Erythroblast (primary cell): ENCODE measurements around the gene RAPGEF2.

Experiments used
- DNase-seq, 2 experiments: peaks; one replicate each; lab custom pipeline; 2025; lab: John Stamatoyannopoulos, UW
- GATA1 ChIP-seq: IDR thresholded peaks from 2 replicates; pipeline ENCODE4 v1.6.1; 2011; ENCODE audit warnings: low read depth, mild to moderate bottlenecking, control low read depth, low read length, moderate library complexity
- POLR2A ChIP-seq: IDR thresholded peaks from 2 replicates; pipeline ENCODE4 v1.6.1; 2011; ENCODE audit warnings: mild to moderate bottlenecking, low read length

The RAPGEF2 gene

DNA sequence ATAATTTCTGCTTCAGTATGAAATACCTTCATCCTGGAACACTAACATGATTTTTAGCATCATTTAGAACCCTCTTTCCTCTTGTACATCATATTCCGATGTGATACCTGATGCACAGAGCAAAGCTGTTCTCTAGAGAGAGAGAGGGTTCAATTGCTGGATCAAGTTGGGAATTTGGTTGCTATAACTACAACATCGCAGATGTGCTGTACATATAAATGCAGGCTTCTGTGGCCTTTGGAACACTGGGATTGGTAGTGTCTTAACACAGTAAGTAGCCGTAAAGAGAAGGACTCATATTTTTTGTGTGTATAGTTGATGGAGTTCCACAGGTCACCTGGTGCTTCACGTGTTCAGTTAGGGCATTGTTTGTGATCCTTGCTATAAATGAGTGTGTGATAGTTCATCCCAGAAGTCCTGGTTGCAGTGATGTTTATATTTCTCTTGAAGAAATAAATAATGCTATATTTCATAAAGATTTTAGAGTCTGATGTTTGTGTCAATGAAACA lies 119.2 kb downstream of the RAPGEF2 start:
- TF ChIP-seq GATA1 (no peak), POLR2A (no peak)
- no peak for DNase-seq

DNA sequence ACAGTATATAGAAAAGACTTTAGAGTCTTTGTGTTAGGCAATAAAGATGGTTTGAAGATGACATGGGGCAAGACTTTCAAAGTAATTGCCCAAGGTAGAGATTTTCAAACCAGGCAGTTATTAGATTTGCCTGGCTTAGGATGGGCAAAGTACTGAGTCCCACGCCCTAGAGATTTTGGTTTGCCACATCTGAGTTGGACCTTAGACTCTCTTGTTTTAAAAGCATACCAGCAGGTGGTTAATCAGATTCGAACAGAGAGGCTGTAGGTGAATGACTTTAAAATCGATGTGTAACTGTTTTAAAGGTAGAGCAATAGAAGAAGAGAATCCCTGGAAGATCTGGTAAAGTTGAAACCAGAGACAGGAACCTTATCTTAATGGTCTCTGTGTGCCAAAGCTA lies 121.5 kb downstream of the RAPGEF2 start:
- TF ChIP-seq POLR2A, result no peak
- TF ChIP-seq GATA1, result no peak
- DNase-seq, result no peak

DNA sequence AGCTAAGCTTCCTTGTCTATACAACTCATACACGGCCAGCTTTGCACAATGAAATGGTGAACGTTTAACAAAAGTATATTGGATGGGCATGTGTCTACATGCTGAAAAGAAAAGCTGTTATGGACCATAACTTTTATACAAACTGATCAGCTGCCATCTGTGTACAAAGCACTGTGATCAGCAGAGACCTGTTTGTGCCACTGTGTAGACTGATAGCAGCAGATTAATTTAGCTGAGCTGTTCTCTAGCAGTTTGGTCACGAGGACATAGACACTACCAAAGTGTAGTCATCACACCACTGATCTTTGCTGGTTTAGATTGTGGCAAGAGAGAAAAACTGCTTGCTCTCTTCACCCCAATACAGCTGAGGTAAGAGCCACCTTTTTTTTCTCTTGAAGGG lies 124.5 kb downstream of the RAPGEF2 start:
- peak; percentile 49 to 80 for DNase-seq

DNA sequence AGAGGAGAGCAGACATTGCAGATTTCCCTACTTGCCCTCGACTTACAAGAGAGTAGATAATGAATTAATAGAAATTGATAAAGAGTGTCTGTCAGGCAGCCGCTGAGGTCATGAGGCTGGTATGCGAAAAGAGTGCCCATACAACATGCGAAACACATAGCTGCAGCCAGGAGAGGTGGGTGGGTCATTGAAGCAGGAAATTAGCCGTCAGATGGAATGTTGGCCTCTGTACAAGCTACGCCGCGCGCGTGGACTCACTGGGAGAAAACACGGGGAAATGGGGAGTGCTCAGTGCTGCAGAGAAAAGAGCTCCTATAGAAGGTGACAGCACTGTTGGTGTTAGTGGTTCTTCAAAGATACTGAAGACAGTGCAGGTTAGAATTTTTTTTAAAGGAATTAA lies 125.1 kb downstream of the RAPGEF2 start:
- TF ChIP-seq POLR2A (no peak), GATA1 (no peak)
- no peak for DNase-seq

More for the DNA sequence above, 124.5 kb downstream of the RAPGEF2 start:
- TF ChIP-seq POLR2A, result no peak
- no peak for TF ChIP-seq GATA1

DNA sequence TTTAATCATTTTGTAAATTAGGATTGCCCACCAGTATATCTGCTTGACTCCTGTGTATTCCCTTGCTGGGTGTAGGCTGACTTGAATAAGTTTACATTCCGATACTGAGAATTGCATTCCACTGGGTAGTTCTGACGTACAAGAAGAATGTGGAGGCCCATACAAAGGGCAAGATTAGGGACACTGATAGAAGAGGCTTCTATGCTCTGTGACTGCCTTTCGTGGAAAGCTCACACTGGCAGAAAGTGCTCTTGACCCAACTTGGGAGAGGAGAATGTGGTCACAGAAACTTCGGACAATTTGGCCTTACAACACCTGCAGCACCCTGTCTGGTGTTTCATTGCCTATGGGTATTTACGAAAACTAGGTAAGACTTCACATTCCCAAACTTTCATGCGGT lies 126.3 kb downstream of the RAPGEF2 start:
- TF ChIP-seq POLR2A (no peak), GATA1 (no peak)
- DNase-seq, result peak in 1 of 2 experiments; percentile 11

DNA sequence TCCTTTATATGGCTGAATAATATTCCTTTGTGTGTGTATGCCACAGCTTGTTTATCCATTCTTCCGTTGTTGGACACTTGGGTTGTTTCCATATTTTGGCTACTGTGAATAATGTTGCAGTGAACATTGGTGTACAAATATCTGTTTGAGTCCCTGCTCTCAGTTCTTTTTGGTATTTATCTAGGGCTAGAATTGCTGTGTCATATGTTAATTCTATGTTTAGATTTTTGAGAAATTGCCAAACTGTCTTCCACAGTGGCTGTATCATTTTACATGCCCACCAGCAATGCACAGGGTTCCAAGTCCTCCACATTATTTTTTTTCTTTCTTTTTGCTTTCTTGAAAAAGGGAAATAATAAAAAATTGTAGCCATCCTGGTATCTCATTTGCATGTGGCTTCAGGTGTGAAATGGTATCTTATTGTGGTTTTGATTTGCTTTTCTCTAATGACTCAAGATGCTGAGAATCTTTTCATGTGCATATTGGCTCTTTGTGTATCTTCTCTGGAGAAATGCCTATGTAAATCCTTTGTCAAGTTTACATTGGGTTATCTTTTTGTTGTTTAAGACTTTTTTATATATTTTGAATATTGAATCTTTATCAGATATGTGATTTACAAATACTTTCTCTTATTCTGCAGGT lies 129.7 kb downstream of the RAPGEF2 start:
- no peak for TF ChIP-seq GATA1
- no peak for TF ChIP-seq POLR2A
- no peak for DNase-seq

DNA sequence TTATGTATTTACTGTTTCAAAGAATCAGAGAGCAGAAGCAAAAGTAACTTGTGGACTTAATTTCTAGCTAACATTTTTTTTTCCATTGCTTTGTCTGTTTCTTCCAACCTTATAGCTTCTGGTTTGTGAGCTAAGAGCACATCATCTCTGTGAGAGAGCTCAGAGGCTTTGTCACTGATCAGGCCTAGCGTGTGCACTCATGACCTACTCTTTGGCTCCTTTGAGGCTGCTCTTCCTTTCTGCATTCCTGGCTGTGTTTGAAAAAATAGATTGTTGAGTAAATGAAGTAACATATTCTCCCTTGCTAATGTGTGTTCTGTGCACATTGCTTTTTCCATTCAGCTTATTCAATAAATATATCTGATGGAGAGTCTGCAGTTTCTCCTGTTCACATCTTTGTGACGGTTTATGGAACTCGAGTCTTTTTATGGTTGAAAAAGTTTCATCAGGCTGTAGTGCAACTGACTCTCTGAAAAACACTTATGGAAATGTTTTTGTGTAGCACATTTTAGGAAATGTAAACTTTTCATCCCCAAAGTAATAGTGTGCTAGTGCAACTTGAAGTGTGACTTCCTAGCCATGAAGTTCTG lies 133.0 kb downstream of the RAPGEF2 start:
- DNase-seq, result no peak
- no peak for TF ChIP-seq GATA1
- TF ChIP-seq POLR2A, result no peak

DNA sequence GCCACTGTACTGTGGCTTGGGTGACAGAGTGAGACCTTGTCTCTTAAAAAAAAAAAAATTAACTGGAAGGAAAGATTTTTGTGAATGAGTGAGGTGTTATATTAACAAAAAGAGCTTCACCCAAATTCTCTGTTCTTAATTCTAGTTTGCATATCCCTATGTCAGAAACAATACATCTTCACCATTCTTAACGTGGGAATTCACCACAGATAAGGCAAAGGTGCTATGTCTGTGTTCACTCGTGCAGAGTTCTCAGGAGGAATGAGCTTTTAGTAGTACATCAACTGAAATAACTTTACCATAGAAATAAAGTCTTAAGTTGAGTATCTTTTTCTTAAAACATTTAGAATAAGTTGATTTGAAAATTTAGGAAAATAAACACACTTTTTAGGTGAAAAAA lies 135.1 kb downstream of the RAPGEF2 start:
- no peak for DNase-seq
- no peak for TF ChIP-seq POLR2A
- TF ChIP-seq GATA1, result no peak

DNA sequence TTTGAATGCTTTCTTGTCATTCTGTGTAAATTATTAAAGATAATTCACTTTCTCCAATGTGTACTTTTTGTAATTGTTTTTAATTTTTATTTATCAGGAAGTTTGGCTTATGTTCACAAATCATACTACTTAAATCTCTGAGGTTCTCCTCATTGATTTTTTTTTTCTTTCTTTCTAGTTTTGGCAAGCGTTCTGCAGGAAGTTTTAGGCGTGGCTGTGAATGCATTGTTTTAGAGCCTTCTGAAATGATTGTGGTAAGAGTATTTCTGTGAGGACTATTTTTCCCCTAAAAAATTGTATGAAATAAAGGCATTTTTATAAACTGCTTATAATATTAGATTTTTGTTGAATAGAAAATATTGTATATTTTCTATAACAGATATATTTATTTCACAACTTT lies 135.8 kb downstream of the RAPGEF2 start:
- TF ChIP-seq POLR2A (no peak), GATA1 (no peak)
- DNase-seq, result no peak

DNA sequence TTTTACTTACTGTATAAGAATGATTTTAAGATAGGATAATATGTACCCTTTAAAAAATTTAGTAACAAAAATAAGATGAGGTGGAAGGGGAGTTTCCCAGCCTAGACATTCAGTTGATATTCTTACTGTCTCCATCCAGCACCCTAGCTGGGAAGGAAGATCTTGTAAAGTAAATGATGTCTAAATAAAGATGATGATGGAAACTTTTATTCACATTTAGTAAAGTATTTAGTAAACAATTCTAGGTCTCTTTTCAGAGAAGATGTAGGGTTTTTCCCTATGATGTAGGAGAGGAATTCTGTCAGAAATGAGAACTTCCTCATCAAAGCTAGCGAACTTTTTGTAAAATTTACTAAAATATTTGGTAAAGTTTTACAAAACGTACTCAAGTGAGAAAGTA lies 136.8 kb downstream of the RAPGEF2 start:
- TF ChIP-seq GATA1 (no peak), POLR2A (no peak)
- no peak for DNase-seq

DNA sequence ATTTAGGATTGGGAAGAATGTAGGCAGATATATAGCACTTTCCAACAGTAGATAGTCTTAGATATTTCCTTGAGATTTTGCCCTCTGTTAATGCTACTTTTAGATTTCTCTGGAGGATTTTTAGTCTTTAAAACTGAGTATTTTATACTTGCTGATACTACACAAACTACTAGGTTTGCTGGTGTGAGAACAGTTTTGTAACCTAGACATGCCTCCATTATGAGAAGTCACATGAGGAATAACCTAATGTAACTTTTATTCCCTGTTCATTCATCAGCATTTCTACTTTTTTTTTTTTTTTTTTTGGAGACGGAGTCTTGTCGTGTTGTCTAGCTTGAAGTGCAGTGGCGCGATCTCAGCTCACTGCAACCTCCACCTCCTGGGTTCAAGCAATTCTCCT lies 137.2 kb downstream of the RAPGEF2 start:
- TF ChIP-seq POLR2A, result no peak
- TF ChIP-seq GATA1, result no peak
- DNase-seq, result no peak

DNA sequence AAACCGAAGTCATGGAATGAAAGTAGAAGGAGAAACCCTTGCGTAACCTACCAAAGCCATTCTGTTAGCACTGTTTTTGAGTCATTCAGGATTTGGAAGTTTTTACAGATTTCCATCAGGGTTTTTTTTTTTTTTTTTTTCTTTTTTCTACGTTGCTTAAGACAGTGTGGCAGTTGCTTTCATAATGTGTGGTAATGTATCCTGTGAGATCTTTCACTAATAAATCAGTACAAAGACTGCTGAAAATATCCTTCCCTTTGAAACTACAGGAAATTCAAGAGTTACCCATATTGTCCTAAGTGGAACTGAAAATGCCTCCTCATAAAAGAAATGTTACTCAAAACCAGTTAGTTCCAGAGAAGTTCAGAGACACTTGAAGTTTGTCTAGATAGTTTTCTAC lies 137.8 kb downstream of the RAPGEF2 start:
- TF ChIP-seq GATA1 (no peak), POLR2A (no peak)
- no peak for DNase-seq

DNA sequence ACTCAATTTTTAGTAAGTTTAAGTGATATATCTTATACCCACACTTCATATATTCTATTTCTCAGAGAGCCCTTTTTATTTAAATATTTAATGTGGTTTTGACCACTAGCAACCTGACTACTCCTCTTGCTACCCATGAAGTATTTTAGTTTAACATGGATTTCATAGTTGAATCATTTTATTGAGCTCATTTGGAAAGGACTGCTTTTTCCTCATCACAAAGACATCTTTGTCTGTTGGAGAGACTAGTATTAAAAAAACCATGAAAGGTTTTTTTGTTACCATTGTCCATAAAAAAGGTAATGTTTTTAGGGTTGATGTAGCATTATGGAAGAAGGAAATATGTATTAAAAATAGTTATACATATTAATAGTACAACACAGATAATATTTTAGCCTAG lies 139.5 kb downstream of the RAPGEF2 start:
- no peak for TF ChIP-seq POLR2A
- no peak for DNase-seq

DNA sequence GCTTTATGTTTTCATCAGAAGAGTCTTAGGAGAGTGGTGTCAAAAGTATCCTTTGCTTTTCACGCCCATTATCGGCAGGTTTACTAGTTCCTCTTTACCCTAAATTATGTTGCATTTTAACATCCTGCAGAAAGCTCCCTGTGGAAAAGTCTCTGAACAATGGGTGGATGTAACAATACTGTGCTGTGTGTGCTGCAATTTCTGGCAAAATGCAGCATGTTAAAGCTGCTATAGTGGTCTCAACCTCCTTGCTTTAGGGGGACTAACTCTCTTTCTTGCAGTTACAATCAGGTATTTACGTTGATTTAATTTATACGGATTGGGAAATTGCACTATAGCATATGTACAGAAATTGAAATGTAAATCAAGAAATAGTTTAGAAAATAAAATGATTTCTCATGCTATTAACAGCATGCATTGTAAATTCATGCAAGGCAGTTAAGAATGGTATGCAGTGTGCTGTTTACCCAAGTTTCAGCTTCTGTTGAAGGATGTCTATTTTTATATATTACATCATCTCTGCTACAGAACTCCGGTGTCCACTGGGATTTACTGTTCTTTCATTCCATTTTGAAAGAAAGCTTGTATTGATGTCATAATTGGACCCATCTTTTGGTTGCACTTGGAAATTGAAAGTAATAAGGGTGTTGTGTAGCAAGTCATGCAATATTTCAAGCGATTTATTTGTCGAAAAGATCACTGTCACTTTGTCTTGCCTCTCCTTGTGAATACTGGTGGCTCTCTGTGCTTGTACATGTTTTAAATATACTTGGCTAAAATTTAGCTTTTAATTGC lies 145.7 kb downstream of the RAPGEF2 start:
- TF ChIP-seq POLR2A, result no peak
- no peak for TF ChIP-seq GATA1
- DNase-seq, result no peak
